GM23248 (cell line): Measurements from ENCODE around the gene KRTAP6-3.

Experiments used
- EZH2 ChIP-seq: fragments of 200-600 bp; sonication (generic); IDR thresholded peaks from 2 replicates; pipeline ENCODE4 v1.6.1; 2018; ENCODE audit warnings: antibody characterized with exemption, mild to moderate bottlenecking; ENCODE audit not compliant: insufficient read depth, poor library complexity, severe bottlenecking
- EZH2phosphoT487 ChIP-seq: fragments of 200-600 bp; sonication (generic); IDR thresholded peaks from 2 replicates; pipeline ENCODE4 v1.6.1; 2018; ENCODE audit warnings: antibody characterized with exemption, moderate library complexity, mild to moderate bottlenecking, low read depth; ENCODE audit not compliant: insufficient read depth

GRCh38 chr21:30638686-30639085 is 46.4 kb downstream of the KRTAP6-3 start:
- TF ChIP-seq EZH2, result no peak
- TF ChIP-seq EZH2phosphoT487, result no peak
